SK-N-SH treated with all-trans-retinoic acid at 6 μM for 48 hours (cell line): ENCODE results near the gene FCER1A.

Experiments
- GLIS3 ChIP-seq: fragments of 250-450 bp; sonication (Bioruptor Pico); IDR thresholded peaks from 2 replicates; pipeline ENCODE4 v1.5.0; 2020; ENCODE audit warnings: mild to moderate bottlenecking, moderate library complexity
- ISL1 ChIP-seq: fragments of 250-450 bp; sonication (Bioruptor Pico); IDR thresholded peaks from 2 replicates; pipeline ENCODE4 v2.1.2; 2022; ENCODE audit warnings: mild to moderate bottlenecking, moderate library complexity
- TCF4 ChIP-seq: fragments of 250-450 bp; sonication (Bioruptor Pico); IDR thresholded peaks from 2 replicates; pipeline ENCODE4 v1.8.0; 2021; ENCODE audit warnings: mild to moderate bottlenecking, moderate library complexity, borderline replicate concordance
- TOX ChIP-seq: fragments of 250-450 bp; sonication (Bioruptor Pico); IDR thresholded peaks from 2 replicates; pipeline ENCODE4 v1.8.0; 2021; ENCODE audit warnings: mild to moderate bottlenecking, moderate library complexity, borderline replicate concordance
- ZFP3 ChIP-seq: fragments of 250-450 bp; sonication (Bioruptor Pico); IDR thresholded peaks from 2 replicates; pipeline ENCODE4 v1.5.0; 2020; ENCODE audit warnings: mild to moderate bottlenecking, moderate library complexity
- TF ChIP-seq, protein P1 (sequence below): fragments of 250-450 bp; sonication (Bioruptor Pico); IDR thresholded peaks from 2 replicates; pipeline ENCODE4 v1.8.0; 2020; ENCODE audit warnings: mild to moderate bottlenecking, moderate library complexity, borderline replicate concordance
- TF ChIP-seq, protein P2 (sequence below): fragments of 250-450 bp; sonication (Bioruptor Pico); IDR thresholded peaks from 2 replicates; pipeline ENCODE4 v1.5.0; 2020; ENCODE audit warnings: mild to moderate bottlenecking, moderate library complexity
- TF ChIP-seq, protein P3 (sequence below): fragments of 250-450 bp; sonication (Bioruptor Pico); IDR thresholded peaks from 2 replicates; pipeline ENCODE4 v1.5.1; 2020; ENCODE audit warnings: low read depth, mild to moderate bottlenecking, moderate library complexity

DNA sequence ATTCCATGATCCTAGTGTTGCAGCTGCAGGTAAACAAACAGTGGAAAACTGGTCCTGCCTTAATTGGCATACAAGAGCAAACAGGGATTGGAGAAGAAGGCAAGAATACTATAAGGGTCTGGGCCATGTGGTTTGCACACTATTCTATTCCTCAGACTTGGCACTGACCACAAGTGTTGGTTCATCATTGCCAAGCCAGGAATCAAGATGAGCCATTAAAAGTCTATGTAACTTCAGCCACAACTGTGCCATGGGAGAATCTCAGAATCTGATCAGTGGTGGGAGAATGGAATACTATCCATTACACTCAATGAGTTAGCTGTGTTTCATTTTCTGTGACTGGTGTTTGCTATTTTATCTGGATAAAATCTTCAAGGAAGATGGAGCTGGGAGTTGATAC lies 26.2 kb upstream of the FCER1A start:
- TF ChIP-seq GLIS3 = no peak
- TF ChIP-seq, protein P1, sequence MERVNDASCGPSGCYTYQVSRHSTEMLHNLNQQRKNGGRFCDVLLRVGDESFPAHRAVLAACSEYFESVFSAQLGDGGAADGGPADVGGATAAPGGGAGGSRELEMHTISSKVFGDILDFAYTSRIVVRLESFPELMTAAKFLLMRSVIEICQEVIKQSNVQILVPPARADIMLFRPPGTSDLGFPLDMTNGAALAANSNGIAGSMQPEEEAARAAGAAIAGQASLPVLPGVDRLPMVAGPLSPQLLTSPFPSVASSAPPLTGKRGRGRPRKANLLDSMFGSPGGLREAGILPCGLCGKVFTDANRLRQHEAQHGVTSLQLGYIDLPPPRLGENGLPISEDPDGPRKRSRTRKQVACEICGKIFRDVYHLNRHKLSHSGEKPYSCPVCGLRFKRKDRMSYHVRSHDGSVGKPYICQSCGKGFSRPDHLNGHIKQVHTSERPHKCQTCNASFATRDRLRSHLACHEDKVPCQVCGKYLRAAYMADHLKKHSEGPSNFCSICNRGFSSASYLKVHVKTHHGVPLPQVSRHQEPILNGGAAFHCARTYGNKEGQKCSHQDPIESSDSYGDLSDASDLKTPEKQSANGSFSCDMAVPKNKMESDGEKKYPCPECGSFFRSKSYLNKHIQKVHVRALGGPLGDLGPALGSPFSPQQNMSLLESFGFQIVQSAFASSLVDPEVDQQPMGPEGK = no peak
- TF ChIP-seq ISL1 = no peak
- TF ChIP-seq ZFP3 (CRISPR knock-in tag) = no peak
- TF ChIP-seq, protein P2, sequence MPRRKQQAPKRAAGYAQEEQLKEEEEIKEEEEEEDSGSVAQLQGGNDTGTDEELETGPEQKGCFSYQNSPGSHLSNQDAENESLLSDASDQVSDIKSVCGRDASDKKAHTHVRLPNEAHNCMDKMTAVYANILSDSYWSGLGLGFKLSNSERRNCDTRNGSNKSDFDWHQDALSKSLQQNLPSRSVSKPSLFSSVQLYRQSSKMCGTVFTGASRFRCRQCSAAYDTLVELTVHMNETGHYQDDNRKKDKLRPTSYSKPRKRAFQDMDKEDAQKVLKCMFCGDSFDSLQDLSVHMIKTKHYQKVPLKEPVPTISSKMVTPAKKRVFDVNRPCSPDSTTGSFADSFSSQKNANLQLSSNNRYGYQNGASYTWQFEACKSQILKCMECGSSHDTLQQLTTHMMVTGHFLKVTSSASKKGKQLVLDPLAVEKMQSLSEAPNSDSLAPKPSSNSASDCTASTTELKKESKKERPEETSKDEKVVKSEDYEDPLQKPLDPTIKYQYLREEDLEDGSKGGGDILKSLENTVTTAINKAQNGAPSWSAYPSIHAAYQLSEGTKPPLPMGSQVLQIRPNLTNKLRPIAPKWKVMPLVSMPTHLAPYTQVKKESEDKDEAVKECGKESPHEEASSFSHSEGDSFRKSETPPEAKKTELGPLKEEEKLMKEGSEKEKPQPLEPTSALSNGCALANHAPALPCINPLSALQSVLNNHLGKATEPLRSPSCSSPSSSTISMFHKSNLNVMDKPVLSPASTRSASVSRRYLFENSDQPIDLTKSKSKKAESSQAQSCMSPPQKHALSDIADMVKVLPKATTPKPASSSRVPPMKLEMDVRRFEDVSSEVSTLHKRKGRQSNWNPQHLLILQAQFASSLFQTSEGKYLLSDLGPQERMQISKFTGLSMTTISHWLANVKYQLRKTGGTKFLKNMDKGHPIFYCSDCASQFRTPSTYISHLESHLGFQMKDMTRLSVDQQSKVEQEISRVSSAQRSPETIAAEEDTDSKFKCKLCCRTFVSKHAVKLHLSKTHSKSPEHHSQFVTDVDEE (CRISPR knock-in tag) = no peak
- no peak for TF ChIP-seq TOX (CRISPR knock-in tag)
- TF ChIP-seq, protein P3, sequence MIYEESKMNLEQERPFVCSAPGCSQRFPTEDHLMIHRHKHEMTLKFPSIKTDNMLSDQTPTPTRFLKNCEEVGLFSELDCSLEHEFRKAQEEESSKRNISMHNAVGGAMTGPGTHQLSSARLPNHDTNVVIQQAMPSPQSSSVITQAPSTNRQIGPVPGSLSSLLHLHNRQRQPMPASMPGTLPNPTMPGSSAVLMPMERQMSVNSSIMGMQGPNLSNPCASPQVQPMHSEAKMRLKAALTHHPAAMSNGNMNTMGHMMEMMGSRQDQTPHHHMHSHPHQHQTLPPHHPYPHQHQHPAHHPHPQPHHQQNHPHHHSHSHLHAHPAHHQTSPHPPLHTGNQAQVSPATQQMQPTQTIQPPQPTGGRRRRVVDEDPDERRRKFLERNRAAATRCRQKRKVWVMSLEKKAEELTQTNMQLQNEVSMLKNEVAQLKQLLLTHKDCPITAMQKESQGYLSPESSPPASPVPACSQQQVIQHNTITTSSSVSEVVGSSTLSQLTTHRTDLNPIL = no peak
- no peak for TF ChIP-seq TCF4 (CRISPR knock-in tag)
